Dedifferentiated amniotic fluid mesenchymal stem cell (primary cell): ENCODE results near the gene AUP1.

Source experiments
- DNase-seq: peaks from one replicate; pipeline ENCODE4 v3.0.0-alpha.2; 2016; ENCODE audit errors: extremely low spot score

AUP1 gene

DNA sequence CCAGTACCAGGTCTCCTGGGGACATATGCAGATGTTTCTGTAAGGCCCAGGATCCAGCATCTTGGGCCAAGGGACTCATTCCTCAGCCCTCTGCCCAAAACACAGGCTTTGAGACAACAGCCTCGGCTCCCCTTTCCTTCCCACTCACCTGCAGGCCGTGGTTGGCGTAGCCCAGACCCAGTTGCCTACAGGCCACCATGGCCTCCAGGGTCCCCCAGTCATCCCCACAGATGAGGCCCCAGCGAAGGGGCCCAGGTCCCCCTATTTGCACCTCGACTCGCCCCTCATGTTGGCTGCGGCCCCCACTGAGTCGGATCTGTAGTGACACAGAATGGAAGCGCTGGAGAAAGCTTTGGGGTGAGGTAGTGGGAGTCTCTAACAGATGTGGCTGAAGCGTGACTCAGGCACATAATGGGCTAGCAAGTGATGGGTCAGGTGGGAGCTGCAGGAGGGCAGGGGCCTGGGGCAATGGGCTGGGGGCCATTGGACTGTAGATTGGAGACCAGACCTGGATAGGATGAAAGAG is 6.0 kb upstream of the AUP1 start:
- no peak for DNase-seq

DNA sequence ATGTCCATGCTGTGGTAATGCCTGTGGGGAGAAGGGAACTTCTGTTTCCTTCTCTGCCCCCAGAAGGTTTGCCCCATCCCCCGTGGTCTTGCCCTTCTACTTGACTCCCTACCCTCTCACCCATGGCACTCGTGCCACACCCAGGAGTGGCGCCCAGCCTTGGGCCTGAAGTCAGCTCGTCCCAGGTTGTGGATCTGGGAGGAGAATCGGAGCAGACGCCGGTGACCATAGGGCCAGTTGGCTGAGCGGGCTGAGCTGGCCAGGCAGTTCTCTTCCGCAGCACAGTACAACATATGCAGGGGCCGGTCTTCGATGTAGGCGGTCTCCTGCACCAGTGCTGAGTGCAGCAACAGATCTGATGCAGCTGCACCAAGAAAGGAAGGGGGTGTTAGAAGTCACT is 4.9 kb upstream of the AUP1 start:
- no peak for DNase-seq

DNA sequence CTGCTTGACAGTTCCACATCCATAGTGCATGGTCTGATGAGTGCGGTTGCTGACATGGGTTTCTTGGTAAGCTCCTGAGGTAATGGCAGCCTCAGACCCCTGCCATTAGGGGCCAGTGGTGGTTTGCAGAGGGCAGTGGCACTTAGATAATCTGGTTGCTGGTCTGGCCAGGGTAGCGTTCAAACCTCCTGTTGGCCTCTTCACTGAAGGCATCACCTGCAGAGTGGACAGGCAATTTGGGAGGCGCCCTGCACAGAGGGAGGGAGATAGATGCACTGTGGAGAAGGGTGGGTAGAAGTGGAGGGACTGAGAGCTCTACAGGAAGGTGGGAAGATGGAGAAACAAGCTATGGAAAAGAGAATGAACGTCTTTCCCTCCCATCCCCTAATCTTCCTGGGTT is 4.0 kb upstream of the AUP1 start:
- no peak for DNase-seq

DNA sequence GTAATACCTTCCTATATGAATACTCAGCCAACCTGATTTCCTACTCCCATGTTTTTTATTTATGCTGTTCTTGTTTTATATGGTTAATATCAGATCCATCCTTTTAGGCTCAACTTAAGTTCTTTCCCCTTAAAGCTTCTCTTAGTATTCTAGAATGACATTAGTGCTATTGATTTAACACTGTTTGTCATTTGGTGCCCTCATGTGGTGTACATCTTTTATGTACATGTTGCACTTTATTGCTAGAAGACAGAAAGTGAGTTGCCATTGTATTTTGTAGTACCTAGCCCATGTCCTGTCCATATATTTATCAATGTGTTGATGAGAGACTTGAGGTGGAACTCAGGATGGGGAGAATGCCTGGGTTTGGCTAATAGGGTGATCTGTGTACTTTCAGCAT is 2.7 kb upstream of the AUP1 start:
- DNase-seq, result no peak

DNA sequence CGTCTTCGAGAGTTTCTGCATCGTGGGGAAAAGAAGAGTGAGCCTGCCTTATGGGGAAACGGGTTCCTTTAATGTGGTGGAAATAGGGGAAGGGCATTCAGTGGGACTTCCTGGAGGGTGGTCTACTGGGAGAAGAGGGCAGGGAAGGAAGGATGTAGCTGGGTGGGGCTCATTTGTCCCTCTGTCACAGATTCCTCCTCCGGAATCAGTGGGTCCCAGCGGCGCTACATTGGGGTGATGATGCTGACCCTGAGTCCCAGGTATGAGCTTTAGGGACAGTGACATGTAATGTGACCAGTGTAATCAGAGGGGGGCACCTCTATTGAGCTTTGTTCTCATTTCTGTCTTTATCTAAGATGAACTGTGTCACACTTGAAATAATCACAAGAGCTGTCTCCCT is 2.2 kb upstream of the AUP1 start:
- no peak for DNase-seq

DNA sequence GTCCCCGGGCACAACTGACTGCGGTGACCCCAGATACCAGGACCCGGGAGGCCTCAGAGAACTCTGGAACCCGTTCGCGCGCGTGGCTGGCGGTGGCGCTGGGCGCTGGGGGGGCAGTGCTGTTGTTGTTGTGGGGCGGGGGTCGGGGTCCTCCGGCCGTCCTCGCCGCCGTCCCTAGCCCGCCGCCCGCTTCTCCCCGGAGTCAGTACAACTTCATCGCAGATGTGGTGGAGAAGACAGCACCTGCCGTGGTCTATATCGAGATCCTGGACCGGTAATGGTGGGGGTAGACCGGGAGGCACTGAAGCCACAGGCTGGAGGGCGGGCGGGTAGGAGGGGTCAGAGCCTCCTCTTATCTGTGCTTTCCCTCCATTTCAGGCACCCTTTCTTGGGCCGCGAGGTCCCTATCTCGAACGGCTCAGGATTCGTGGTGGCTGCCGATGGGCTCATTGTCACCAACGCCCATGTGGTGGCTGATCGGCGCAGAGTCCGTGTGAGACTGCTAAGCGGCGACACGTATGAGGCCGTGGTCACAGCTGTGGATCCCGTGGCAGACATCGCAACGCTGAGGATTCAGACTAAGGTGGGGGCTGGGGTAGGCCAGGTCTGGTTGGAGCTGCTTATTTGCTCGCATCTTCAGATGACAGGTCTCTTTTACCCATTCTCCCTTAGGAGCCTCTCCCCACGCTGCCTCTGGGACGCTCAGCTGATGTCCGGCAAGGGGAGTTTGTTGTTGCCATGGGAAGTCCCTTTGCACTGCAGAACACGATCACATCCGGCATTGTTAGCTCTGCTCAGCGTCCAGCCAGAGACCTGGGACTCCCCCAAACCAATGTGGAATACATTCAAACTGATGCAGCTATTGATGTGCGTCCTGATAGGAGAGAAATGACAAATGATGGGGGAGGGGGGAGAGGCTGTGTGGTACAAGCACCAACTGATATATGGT is 1.0 kb upstream of the AUP1 start:
- DNase-seq, result no peak

DNA sequence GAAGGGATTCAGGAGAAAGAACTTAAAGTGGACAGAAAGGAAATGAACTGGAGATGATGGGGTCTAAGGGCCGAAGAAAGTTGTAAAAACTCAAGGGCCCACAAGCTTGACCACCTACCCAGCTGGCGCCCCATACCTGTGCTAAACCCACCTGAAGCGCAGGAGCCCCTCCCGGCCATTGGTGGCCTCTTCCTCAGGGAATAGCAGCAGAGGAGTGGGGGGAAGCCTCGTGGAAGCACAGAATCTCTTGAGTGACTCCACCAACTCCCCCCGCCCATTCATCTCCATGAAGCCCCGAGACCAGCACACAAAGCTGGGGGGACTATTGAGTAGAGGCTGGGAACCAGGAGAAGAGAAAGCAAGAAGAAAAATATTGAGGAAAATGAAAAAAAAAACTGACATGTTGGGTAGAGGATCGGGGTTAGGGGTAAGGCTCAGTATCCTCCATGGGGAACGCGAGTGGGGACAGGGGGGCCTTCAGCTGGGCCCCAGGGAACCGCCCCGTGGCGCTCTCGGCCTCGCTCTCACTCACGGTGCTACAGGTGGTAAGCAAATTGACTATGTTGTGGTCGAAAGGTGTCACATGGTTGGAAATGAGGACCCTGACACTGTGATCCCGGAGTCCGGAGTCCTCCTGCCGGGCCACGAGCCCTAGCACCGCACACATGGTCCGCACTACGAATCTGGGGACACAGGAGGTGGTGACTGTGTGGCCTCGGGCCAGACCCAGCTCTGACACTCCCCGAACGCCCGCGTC is 728 bp downstream of the AUP1 start:
- no peak for DNase-seq

DNA sequence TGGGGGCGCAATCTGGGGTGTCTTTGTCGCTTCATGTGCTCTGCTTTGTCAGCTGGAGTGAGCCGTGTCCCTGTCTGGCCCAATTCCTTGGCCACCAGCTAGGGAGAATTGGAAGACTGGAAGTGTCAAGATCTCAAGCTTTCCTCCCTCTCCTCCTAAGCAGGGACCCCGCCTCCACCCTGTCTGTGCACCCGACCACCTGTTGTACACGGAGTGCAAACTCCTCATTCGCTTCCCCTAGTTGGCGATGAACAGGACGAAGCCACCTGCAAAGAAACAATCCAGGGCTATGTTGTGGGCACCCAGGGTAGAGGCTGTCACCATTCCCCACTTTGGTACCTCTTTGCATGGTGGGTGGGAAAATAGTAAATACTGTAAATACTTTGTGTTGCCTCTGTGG is 1.8 kb downstream of the AUP1 start:
- no peak for DNase-seq

DNA sequence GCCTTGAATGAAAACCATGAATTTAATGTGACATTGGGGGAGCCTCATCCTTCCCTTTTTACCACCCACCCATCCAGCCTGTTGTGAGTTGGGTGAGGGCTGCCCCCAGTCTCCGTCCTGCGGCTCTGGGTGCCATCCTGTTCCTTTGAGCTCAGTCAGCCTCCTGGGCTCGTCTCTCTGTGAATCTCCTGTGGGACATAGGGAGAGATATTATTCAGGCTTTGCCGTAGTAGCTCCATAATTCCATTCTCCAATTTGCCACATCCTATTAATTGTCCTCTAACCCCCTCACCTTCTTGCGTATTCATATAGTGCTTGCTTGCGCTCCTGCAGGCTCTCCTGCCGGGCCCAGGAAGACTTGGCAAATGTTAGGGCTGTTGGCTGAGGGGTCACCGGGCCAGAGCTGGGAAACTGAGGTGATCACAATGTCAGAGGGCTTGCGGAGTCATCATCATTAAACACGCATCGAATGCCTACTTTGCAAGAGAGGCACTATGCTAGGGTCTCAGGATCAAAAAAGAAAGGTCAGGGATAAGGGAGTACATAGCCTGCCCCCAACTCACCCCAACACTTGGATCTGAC is 2.8 kb downstream of the AUP1 start:
- no peak for DNase-seq

DNA sequence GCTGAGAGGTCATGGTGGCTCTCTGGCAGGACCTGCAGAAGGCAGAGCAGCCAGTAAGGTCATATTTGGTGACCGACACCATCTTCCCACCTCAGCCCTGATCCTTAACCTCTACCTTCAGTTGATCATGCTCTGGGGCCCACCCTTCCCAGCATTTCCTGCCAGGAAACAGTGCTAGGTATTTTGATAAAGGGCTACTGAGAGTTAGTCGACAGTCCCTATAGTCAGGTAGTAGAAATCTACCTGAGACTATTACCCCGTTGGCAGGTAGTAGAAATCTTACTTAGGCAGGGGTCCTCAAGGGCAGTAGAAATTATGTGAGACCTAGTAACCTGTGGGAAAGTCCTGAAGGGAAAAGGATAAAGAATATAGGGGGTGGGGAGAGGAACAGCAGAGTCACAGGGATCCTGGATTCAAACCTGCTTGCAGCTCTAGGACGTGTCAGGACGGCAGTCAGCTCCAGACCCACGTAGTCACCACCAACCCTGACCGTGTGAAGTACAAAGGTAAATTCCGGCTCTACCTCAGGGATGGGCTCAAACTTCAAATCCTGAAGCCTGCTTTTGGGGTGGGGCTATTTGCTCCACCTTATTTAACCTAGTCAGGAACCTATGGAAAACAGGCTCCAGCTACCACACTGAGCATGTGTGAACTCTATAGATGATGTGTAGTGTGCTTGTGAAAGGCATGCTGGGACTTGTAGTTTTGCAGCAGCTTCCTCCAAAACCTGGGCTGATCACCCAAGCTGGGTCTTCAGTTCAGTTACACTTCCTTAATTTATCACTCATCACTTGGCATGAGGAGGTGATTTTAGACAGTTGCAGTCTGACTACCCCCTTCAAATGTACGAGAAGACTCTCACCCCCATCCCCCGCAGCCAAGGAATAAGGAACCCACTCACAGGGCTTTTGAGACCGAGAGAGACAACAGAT is 3.5 kb downstream of the AUP1 start, which contains the start of gene DQX1:
DQX1 (minus strand) TSS at position 515 of the 932 bp plus-strand sequence; CDS start at position 13, 502 bp downstream.
- no peak for DNase-seq

DNA sequence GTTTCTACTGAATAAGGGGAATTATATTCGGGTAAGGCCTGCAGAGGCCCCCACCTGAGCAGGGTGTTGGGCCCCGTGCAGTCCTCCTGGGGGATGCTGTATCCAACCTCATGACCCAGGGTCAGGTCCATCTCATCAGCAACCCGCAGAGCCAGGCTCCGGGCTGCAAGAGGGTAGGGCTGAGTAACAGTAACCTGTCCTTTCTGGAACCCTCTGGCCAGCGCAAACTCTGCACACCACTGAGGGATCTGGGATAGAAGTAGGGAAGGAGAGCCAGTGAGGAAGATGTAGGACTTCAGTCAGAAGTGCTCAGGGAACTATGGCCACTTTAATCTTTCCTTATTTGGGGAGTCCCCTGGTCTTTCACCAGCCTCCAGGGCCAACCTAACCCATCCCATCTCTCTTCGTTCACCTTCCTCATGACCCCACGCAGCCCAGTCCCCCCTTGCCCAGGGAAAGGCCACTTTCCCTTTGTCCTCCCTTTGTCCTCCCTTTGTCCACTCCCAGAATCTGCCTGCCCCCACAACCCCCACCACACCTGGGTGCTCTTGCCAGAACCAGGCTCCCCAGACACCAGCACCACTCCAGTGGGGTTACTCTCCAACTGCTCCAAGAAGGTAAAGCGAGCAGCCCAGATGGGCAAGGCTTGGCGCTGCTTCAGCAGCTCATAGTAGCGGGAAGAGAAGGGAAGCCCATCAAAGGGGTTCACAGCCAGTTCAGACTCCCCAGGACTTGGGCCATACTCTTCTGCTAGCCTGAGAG is 4.4 kb downstream of the AUP1 start:
- DNase-seq, result no peak

DNA sequence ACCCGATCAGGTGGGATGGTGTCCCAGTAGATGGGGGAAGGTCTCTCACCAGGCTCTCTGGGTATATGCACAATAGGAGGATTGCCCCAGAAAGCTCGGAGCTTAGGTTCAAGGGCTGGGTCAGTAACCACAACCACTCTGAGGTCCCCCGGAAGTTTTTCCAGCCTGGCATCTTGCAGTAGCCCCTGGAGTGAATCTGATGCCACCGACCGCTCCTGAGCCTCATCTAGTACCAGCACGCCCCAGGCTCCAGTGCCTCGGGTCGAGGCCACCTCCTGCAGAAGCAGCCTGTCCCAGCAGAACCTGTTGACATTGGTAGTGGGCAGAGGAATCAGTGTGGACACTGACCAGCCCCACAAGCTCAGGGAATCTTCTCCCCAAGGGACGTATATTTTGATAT is 5.5 kb downstream of the AUP1 start:
- DNase-seq, result no peak

DNA sequence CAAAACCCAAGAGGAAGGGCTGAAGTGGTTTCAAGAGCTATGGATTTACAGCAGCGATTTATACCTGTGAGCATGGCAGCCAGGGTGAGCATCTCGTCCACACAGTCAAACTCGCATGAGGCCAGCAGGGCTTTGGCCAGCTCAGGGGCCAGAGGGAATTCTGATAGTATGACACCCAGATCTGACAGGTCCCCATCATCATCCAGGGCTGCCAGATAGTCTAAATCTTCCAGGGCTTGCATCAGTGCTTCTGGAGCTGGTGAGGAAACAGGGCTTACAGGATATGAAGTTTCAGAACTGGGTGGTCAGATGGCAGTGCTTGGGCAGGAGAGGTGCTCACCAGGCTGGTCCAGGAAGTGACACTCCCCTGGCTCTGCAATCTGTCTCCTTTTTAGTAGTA is 7.0 kb downstream of the AUP1 start:
- no peak for DNase-seq

DNA sequence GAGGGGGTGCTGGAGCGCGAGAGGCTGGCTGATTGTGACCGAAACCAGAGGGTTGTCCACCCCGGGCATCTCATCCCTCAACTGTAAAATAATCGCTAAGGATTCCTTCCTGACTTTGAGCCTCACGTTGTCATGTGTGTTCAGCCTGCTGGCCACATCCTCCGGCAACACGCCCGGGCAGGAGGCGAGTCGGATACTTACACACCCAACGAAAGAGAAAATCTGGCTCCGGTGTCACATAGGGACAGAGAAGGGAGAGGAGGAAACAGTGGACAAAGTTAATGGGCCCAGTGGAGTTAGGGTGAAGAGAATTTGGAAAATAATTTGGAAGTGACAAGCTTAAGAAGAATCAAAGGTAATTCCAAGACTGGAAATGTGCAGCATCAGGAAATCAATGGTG is 12.9 kb downstream of the AUP1 start:
- no peak for DNase-seq

DNA sequence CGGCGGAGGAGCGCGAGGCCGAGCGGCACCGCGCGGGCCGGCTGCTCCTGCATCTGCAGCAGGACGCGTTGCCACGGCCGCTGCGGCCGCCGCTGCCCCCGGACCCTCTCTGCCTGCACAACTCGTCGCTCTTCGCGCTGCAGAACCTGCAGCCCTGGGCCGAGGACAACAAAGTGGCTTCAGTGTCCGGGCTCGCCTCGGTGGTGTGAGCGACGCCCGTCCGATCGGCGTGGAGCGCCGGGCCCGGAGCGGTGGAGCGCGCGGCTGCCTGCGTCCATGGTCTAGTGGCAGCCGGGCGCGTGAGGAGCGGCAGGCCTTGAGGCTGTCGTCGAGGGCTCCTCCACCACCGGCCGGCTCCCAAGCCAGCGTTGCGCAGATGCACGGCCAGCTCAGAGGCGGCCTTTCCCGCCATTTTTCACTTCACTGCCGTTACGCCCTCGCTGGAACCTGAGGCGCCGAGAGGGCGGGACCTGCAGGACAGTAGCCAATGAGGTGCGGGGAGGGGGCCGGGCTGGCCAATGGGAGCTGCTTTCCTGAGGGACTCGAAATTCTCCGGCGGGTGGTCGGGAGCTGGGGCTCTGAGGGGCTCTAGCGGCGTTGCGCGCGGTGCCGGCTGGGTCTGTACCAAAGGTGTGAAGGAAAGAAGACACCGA is 13.4 kb downstream of the AUP1 start:
- DNase-seq, result no peak

DNA sequence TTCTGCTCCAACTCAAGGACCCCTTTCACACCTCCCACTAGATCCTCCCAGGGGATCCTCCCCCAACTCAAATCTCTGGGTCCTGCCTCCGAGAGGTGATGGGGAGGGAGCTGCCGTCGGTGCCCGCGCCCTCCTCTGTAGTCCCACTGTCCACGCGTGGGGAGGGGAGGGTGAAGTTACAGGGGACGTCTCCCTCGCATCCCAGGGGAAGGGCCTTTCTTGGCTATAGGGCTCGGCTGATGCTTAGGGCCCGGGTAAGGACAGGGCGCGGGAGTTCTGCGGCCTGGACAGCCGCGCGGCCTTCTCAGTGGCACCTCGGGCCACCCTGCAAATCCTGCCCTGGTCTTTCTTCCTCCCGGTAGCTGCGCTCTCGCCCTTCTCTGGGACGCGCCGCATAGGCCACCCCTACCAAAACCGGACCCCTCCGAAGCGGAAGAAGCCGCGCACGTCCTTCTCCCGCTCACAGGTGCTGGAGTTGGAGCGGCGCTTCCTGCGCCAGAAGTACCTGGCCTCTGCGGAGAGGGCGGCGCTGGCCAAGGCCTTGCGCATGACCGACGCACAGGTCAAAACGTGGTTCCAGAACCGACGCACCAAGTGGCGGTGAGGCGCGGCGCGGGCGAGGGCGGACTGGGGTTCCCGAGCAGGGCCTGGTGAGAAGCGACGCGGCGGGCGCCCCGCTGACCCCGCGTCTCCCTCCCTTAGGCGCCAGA is 14.1 kb downstream of the AUP1 start:
- no peak for DNase-seq

DNA sequence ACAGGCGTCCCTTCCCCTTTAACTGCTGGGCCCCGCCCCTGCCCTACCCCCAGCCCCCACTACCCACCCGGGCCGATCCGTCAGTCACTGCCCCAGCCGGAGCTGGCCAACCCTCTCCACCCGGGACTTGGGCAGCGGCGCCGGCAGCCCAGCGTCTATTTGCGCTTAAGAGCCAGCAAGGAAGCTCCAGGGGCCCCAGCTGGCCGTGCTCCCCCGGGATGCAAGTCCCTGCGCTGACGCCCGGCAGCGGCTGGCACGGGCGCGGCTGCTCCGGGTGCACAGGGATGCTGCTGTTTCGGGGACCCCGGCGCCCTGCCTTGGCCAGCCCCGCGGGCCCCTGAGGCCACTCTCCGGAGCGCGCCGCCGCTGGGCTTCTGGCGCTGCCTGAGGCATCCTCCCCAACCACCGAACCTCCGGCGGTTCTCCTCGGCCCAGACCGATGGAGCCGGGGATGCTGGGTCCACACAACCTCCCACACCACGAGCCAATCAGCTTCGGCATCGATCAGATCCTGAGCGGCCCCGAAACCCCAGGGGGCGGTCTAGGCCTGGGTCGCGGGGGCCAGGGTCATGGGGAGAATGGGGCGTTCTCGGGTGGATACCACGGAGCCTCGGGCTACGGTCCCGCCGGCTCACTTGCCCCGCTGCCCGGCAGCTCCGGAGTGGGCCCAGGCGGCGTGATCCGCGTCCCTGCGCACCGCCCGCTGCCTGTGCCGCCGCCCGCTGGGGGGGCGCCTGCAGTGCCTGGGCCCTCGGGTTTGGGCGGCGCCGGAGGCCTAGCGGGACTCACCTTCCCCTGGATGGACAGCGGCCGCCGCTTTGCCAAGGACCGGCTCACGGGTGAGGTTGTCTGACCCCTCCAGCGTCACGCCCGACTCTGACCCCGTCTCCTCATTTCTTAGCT is 14.9 kb downstream of the AUP1 start, which contains the start of gene TLX2:
TLX2 (plus strand) TSS at position 83 of the 903 bp plus-strand sequence; CDS start at position 440, 357 bp downstream.
- no peak for DNase-seq
